Lower leg skin (tissue), 4 donors: ENCODE results near the gene VPS50. TPM values are rescaled to one million over a fixed set of nuclear protein-coding genes. Genes with fewer than 3 reads are reported as not detected.
"Not testable (repeated sequence)": the region's sequence is repeated elsewhere in the genome, so short reads cannot be mapped to it uniquely, and the experiment has no call there.

Experiments
- DNase-seq, 2 donors: peaks; one replicate each; pipeline ENCODE4 v3.0.0-alpha.2; 2019; ENCODE audit warnings: low spot score in 2 of 2
- H3K4me3 ChIP-seq: fragments of 200-600 bp; sonication (generic); 2 replicates; pipeline ENCODE4 v1.5.1; 2017; ENCODE audit warnings: mild to moderate bottlenecking, low read depth; ENCODE audit not compliant: poor library complexity, severe bottlenecking
- CTCF ChIP-seq, 3 donors: fragments of 450-650 bp; IDR thresholded peaks; one replicate each; pipeline ENCODE4 v1.5.1; 2016; ENCODE audit warnings: antibody characterized with exemption in 3 of 3, mild to moderate bottlenecking in 3 of 3, moderate library complexity in 2 of 3
- POLR2A ChIP-seq, 2 donors: fragments of 450-650 bp; IDR thresholded peaks; one replicate each; pipeline ENCODE4 v1.6.1; 2016 to 2017; ENCODE audit warnings: antibody characterized with exemption in 2 of 2, mild to moderate bottlenecking in 1 of 2, moderate library complexity in 1 of 2
- WGBS, 2 donors: methylation state at CpG; one replicate each; pipeline ENCODE4 v1.1.5; 2018; 5-methylcytosine and 5-hydroxymethylcytosine counted together
- intact Hi-C: fragments of 100-400 bp; cut with DNase I; formaldehyde crosslinking; loops from one replicate; pipeline ENCODE4 v1.15.0; 2023; ENCODE audit warnings: low total_unique reads
- total RNA-seq, 4 donors: library from RNA; depleted of rRNA; stranded (reverse); fragments of >200 nt; gene quantifications; one replicate each; pipeline ENCODE4 v1.1.0, GENCODE V29; 2016

Gene VPS50
- total RNA-seq, 4 donors from 2014 or later, result 17.6 to 34.5 (median 24.6) TPM

GRCh38 chr7:93315896-93316295 lies 83.7 kb downstream of the VPS50 start:
- WGBS, 2 donors, result 97 to 99% methylated on average over 2 of the region's 2 CpGs
- H3K4me3 ChIP-seq, result no peak overlapping the region
- TF ChIP-seq CTCF (IDR thresholded peaks at IDR 0.05), result no peak
- no peak for TF ChIP-seq POLR2A (IDR thresholded peaks at IDR 0.05)
- DNase-seq, result no peak
- intact Hi-C loops, result no loop called here

- no peak for DNase-seq
- intact Hi-C loops, result no loop called here
- no peak for TF ChIP-seq POLR2A (IDR thresholded peaks at IDR 0.05)
- no peak for TF ChIP-seq CTCF (IDR thresholded peaks at IDR 0.05)
- H3K4me3 ChIP-seq, result no peak overlapping the region
Measured at GRCh38 chr7:93316730-93317129, 84.6 kb downstream of the VPS50 start.

GRCh38 chr7:93320887-93321286 lies 88.7 kb downstream of the VPS50 start:
- no peak for TF ChIP-seq CTCF (IDR thresholded peaks at IDR 0.05)
- TF ChIP-seq POLR2A (IDR thresholded peaks at IDR 0.05), result no peak
- intact Hi-C loops, result no loop called here
- 90 to 93% methylated on average over 4 of the region's 4 CpGs for WGBS, 2 donors
- no peak for DNase-seq
- no peak overlapping the region for H3K4me3 ChIP-seq

GRCh38 chr7:93326291-93326690 lies 94.1 kb downstream of the VPS50 start:
- DNase-seq, H3K4me3 ChIP-seq, intact Hi-C loops: not testable (repeated sequence)
- 98 to 100% methylated on average over 1 to 2 of the region's 2 CpGs for WGBS, 2 donors

GRCh38 chr7:93327006-93327633 lies 95.0 kb downstream of the VPS50 start:
- H3K4me3 ChIP-seq, result no peak overlapping the region
- intact Hi-C loops, result no loop called here
- 73 to 87% methylated on average over 3 of the region's 3 CpGs for WGBS, 2 donors
- no peak for TF ChIP-seq POLR2A (IDR thresholded peaks at IDR 0.05)
- no peak for TF ChIP-seq CTCF (IDR thresholded peaks at IDR 0.05)
- DNase-seq, result no peak

- WGBS, 2 donors, result 74 to 92% methylated on average over 3 of the region's 3 CpGs
- no peak for DNase-seq
- no peak overlapping the region for H3K4me3 ChIP-seq
- intact Hi-C loops, result no loop called here
- TF ChIP-seq CTCF (IDR thresholded peaks at IDR 0.05) (no peak), POLR2A (IDR thresholded peaks at IDR 0.05) (no peak)
Measured at GRCh38 chr7:93331706-93332105, 99.5 kb downstream of the VPS50 start.
